Stimulated activated naive CD8-positive, alpha-beta T cell treated with anti-CD3 and anti-CD28 coated beads, Interleukin-15, Interleukin-2, amounts not matched to agents 100 U/mL and 50 U/mL, for 24 hours (primary cell): Measurements from ENCODE around the gene SLFN13.
"Not testable (repeated sequence)": the region's sequence is repeated elsewhere in the genome, so short reads cannot be mapped to it uniquely, and the experiment has no call there.

Source experiments
- ATAC-seq: fragments of 150-1000 bp; cut with Tn5 transposase; one replicate; pipeline ENCODE4 v1.10.0; 2021
- DNase-seq: peaks from one replicate; pipeline ENCODE4 v3.0.0; 2021

The SLFN13 gene, protein sequence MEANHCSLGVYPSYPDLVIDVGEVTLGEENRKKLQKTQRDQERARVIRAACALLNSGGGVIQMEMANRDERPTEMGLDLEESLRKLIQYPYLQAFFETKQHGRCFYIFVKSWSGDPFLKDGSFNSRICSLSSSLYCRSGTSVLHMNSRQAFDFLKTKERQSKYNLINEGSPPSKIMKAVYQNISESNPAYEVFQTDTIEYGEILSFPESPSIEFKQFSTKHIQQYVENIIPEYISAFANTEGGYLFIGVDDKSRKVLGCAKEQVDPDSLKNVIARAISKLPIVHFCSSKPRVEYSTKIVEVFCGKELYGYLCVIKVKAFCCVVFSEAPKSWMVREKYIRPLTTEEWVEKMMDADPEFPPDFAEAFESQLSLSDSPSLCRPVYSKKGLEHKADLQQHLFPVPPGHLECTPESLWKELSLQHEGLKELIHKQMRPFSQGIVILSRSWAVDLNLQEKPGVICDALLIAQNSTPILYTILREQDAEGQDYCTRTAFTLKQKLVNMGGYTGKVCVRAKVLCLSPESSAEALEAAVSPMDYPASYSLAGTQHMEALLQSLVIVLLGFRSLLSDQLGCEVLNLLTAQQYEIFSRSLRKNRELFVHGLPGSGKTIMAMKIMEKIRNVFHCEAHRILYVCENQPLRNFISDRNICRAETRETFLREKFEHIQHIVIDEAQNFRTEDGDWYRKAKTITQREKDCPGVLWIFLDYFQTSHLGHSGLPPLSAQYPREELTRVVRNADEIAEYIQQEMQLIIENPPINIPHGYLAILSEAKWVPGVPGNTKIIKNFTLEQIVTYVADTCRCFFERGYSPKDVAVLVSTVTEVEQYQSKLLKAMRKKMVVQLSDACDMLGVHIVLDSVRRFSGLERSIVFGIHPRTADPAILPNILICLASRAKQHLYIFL

DNA sequence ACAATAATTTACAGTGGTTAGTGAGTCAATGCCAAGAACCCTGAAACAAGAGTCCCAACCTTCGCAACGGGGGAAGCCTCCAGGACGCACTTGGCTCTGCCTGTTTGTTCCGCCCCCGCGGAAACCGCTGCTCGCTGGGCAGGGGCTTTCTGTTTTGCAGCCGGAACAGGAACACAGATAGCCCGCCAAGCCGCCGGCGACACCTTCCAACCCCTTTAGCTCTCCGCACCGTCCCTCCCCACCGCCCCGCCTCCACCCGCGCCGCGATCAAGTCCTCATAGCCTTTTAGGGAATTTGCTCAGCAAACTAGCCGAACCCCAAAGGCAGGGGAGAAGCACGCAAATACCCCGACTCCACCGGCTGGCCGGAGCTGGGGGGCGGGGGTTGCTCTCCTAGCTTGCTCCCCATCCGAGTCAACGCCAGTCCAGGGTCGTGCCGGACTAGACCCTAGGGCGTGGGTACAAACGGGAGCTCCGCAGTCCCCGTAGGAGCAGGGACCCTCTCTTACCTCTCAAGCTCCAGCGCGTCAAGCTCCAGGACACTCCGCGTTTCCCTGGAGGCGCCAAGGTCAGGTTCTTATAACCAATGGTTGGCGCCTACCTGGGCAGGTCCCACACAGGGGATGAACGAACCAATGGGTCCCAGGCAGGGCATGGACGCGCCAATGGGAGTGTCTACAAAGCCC, at the start of gene SLFN13:
SLFN13 (minus strand) TSS at position 553 of the 685 bp plus-strand sequence. CDS start 3,086 bp downstream, outside the sequence.
- peak; percentile 97 for ATAC-seq
- DNase-seq = peak; percentile 95

DNA sequence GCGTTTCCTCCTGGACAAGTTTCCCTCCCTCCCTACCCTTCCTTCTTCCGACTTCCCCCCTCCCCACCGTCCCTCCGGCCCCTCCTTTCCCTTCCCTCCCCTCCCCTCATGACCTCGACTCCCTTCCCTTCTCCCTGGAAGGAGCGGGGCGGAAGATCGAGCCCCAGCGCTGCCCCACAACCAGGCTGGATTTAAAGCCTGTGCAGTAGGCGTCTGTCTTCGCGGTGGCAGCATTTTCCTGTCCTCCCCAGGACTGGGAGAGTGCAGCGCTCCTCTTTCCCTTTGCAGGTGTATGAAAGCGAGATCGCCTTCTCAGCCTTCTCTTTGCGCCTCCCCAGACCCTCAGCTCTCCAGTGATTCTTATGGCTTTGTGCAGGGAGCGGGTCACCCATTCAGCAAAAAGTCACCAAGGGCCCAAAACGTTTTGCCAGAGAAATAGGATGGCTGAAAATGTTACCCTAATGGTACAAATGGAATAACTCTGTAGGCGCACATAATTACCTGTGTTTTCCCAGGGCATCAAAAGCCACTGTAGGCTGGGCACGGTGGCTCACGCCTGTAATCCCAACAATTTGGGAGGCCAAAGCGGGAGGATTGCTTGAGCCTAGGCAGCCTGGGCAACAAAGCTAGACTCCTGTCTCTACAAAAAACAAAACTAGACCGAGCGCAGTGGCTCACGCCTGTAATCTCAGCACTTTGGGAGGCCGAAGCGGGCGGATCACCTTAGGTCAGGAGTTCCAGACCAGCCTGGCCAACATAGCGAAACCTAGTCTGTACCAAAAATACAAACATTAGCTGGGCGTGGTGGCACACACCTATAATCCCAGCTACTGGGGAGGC, 48.1 kb upstream of the SLFN13 start:
- no peak for ATAC-seq
- no peak for DNase-seq

DNA sequence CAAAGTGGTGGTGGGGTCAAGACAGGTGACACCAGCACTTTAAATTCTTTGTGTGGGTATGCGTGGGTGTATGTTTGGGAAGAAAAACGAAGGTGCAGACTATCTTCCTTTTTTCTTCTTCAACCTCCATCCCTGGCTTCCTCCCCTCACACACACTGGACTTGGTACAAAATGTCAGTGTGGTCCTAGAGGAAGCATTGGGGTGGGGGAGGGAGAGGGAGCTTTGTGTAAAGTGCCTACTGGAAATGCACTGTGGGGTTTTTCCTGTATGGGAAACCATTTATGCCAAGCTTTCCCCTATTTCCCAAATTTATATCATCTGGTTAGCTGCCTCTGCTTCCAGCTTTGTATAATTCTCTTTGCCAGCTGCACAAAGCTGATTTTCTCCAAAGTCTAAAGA, 44.5 kb upstream of the SLFN13 start:
- ATAC-seq (no peak), DNase-seq (no peak)

DNA sequence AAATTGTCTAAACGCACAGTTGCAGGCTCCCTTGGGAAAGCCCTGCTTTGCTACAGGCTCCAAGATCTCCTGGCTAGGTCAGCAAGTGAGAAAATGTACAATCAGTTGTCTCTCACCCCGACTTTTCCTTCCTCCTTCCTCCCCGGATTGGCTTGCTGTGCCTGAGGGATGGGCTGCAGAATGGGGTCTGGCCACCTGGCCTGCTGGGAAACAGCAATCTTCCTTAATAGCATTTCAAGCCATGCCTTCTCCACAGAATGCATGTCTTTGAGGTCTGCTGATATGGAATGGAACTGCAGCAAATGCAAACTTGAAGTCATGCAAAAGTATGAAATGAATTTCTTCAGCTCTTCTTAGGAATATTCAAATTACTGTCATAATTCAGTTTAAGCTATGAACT, 42.9 kb upstream of the SLFN13 start:
- ATAC-seq = no peak
- DNase-seq = no peak

DNA sequence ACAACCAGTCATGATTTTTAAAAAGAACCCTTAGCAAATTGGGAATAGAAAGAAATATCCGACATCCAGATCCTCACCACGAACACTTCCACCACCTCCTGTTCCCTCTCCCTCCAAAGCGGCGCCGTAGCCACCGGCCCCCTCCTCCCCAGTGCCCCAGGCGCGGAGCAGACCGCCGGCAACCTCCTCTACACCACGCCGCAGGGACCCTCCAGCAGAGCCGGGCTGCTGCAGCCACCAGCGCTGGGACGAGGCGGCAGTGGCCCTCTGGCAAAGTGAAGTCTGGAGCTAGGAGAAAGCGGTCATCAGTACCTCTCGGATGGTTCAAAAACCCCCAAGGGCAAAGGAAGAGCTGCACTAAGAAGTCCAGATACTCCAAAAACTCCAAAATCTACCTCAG, 41.4 kb upstream of the SLFN13 start:
- DNase-seq (no peak), ATAC-seq (no peak)

DNA sequence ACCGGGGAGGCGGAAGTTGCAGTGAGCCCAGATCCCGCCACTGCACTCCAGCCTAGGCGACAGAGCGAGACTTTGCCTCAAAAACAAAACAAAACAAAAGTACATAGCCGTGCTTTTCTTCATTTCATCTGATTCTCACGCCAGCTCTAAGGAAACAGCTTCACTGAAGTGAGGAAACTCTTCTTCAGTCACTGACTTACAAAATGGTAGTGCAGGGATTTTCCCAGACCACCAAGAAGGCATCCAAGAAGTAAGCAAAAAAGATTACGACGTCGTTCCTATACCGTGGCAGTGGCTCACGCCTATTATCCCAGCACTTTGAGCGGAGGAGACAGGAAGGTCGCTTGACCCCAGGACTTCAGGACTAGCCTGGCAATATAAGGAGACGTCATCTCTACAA, 40.4 kb upstream of the SLFN13 start:
- DNase-seq = no peak
- ATAC-seq = no peak

DNA sequence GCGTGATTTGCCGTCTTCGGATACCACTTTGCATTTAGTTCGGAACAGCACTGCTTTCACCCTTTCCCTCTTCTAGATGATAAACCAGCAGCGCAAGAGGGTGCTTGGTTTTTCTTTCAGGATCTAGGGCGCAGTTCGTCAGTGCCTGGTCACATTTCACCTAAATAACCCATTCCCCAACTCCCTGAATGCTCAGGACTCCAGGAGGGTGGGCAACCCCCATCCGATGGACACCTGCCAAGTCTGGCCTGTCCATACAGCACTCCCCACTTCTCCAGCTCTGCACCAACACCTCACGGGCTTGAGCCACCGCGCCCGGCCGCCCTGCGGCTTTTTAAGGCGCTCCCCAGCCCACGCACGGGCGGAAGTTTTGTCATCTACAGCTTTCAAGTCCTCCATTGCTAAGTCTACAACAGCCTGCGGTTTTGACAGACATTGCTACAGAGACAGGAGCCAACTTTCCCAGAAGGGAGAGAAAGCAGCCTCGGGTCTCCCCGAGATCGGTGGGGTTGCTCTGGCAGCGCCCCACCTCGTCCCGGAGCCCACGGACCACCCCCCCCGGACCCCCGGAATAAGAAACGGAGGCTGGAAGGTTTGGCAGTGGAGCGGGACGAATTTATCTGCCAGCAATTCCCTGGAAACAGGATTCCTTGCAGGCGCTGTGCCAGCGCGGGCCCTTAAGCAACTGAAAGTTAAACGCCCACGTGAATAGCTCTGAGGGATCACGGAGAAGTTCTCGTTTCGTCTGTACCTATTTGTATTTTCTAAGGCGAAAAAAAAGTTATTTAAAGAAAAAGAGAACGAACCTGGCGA, 38.6 kb upstream of the SLFN13 start:
- peak; percentile 78 for ATAC-seq
- peak; percentile 89 for DNase-seq

DNA sequence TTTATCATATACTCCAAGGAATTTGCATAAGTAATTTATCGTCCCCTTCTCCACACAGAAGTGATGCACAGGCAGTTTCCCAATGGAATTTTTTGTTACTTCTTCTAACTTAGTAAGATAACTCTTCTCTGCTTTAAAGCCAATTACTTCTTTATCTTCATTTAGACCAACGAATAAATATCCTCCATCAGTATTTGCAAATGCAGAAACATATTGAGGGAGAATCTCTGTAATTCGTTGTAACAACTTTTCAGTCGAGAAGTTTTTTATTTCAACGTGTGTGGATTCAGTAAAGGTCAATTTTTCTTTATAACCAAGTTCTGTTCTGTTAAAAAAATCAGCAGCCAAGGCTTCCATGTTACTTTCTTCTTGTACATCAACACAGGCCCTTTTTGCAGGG, 30.7 kb upstream of the SLFN13 start:
- ATAC-seq (no peak), DNase-seq (no peak)

DNA sequence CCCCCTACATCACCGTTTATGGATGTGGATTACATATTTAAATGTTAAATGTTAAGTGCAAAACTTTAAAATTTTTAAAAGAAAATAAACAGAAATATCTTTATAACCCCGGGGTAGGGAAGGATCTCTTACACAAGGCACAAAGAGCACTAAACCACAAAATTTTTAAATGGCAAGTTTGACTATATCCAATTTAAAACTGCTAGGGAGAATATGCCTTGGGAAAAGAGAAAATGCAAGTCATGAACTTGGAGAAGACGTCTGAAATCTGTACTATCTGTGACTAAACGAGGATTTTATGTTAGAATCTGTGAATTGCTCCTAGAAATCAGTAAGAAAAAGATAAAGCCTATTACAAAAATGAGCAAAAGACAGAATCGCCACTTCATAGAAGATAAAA, 28.7 kb upstream of the SLFN13 start:
- DNase-seq (no peak), ATAC-seq (no peak)

DNA sequence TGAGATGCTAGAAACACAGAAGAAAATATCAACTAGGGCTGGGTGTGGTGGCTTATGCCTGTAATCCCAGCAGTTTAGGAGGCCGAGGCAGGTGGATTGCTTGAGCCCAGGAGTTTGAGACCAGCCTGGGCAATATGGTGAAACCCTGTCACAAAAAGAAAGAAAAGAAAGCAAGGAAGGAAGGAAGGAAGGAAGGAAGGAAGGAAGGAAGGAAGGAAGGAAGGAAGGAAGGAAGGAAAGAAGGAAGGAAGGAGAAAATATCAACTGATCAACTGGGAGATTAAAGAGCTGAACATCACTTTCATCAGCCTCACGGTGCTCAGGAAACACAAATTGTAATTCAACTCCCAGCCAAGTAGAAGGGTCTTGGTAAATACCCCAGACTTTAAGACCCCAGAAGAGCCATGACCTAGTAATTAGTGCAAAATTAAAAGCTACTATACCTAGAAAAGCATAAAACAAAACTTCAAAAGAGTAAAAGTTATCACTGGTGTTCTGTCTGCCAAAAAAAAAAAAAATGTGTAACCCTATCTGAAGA, 27.8 kb upstream of the SLFN13 start:
- DNase-seq (no peak), ATAC-seq (no peak)

DNA sequence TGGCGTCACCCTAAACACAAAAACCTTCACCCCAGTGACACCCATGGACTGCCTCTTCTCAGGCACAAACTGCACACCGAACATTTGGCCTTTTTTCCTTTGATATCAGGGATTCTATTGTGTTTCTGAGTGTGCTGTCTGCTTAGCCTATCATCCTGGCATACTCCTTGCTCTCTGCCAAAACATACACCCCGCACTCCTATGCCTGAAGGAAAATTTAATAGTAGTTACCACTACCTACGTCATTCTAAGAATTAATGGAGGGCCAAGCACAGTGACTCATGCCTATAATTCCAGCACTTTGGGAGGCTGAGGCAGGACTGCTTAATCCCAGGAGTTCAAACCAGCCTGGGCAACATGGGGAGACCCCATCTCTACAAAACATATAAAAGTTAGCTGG, 19.9 kb upstream of the SLFN13 start:
- ATAC-seq = no peak
- DNase-seq = no peak

DNA sequence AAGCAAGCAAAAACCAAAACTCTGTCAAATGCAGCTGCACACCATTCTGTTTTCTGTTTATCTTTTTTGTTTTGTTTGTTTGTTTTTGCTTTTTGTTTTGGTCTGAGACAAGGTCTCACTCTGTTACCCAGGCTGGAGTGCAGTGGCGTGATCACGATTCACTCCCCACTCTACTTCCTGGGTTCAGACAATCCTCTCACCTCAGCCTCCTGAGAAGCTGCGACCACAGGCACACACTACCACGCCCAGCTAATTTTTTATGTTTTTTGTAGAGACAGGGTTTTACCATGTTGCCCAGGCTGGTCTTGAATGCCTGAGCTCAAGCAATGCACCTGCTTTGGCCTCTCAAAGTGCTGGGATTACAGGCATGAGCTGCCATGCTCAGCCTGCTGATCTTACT, 19.3 kb upstream of the SLFN13 start:
- no peak for DNase-seq

DNA sequence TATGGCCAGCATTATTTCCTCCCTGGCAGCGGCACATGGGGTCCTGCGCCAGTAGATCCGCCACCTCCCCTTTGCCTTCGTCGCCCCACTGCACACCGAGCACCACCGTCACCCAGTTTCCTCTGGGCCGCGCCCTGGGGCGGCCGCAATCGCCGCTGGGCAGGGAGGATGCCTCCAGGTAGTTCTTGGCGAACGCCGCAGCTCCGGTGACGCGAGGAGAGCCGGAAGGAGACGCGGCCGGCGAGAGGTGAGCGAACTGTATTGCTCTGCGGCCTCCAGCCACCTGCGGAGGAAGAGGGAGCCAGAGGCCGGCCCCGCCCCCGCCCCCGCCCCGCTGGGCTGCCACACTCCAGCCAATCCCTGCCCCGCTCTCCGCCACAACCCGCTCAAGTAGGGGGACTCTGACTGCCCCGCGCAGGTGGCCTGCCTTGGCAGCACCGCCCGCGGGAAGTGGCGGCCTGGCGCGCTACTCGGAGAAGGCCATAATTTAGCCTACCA, 11.8 kb upstream of the SLFN13 start:
- DNase-seq (peak; percentile 67), ATAC-seq (peak; percentile 93)

More for the DNA sequence above, 19.3 kb upstream of the SLFN13 start:
- no peak for ATAC-seq

DNA sequence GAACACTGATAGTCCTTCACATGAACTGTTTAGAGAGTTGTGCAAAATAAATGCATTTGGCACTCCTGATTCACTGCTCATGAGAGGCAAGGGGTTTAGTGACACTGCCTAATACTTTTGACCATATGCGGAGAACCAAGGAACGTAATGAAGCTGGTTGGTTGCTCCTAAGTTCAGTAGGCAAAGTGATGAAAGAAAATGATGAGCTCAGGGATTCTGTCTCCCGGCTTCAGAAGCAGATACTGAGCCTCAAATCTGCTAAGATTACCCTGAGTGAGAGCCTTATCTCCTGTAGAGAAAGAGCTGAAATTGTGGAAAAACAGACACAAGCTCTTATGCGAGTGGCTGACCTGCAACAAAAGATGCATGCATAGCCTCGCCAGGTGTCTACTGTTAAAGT, 5.5 kb upstream of the SLFN13 start:
- not testable (repeated sequence) for ATAC-seq, DNase-seq

DNA sequence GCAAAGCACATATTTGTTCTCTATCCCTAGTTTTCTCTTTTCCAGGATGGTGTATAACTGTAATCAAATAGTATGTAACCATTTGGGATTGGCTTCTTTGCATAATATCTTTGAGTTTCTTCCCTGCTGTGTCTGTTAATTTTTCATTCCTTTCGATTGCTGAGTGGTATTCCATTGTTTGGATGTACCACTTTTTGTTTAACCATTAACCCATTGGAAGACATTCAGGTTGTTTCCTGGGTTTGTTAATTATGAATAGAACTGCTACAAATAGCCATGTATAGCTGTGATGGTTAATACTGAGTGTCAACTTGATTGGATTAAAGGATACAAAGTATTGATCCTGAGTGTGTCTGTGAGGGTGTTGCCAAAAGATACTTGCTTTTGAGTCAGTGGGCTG, 4.6 kb upstream of the SLFN13 start:
- ATAC-seq = no peak

DNA sequence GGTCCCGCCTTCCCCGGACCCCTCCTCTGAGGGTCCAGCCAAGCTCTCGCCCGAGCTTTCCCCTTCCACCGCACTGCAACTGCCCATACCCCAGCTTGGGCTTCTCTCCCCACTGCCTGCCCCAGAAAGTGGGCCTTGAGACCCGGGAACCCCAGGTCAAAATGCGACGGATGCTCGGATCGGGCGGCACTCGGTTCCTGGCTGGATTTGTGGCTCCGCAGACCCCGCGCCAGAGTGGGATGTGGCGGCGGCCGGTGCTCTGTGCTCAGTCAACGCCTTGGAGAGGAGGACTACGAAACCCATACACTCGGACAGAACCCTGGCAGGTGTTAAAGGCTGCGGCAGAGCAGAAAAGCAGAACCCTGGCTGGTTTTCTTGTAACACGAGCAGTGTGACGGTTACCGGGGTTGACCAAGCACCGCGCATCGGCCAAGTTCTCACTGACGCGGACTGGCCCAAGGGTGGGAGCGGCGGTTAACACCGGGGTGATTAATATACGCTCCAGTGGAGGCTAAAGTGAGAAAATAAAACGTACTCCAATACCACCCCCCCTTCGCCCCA, 885 bp upstream of the SLFN13 start:
- ATAC-seq = no peak

More for the DNA sequence above, 4.6 kb upstream of the SLFN13 start:
- no peak for DNase-seq

DNA sequence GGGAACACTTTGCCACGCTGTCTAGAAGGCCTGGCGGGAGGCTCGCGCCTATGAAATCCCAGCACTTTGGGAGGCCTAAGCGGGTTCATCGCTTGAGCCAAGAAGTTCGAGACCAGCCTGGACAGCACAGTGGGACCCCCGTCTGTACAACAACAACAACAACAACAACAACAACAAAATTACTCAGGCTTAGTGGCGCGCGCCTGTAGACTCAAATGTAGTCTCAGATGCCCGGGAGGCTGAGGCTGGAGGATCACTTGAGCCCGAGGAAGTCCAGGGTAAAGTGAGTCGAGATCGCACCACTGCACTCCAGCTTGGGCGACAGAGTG, 297 bp upstream of the SLFN13 start:
- DNase-seq (no peak), ATAC-seq (no peak)

More for the DNA sequence above, 885 bp upstream of the SLFN13 start:
- no peak for DNase-seq

DNA sequence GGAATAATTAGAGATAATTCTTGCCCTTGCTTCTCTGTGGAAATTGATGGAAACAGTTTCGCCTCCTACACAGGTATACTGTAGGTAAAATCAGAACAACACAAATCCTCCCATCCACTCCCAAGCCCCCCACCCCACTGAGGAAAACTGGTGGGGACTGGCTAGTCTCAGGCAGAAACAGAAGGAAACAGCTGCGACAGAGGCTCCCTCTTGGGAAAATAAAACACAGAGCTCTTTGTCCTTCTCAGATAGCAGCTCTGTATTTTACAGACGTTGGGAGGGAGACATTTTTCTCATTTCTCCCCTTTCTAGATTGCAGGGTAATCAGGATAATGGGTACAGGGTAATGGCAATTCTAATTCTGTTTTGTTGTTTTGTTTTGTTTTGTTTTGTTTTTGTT, 1.1 kb downstream of the SLFN13 start:
- ATAC-seq (no peak), DNase-seq (no peak)

DNA sequence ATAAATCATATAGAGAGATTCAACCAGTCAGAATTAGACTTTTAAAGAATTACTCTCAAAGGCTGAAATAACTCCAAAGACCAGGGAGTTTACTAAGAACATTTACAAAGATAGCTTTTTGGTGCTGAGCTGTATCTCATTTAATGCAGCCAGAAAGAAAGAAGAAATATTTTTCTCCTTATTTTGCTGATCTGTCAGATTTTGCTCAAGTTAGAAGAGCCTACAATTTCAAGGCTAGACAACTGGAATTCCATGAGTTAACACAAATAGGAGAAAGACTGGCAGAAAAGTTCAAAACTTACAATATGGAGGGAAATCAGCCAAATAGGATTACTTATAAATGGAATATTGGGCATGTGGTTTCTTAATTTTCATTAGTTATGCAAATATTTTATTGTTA, 10.1 kb downstream of the SLFN13 start:
- ATAC-seq = no peak
- DNase-seq = no peak
